Right lobe of liver (tissue), 4 donors: ENCODE measurements around the gene CYSTM1.

ENCODE experiments used
- CTCF ChIP-seq, 4 donors: fragments of 200-600 bp in 3 of 4; fragments of 450-650 bp in 1 of 4; IDR thresholded peaks; one replicate each; pipeline versions ENCODE4 v1.5.1 to v1.8.0; 2016 to 2022; ENCODE audit warnings: antibody characterized with exemption in 4 of 4, mild to moderate bottlenecking in 2 of 4
- POLR2A ChIP-seq: fragments of 450-650 bp; IDR thresholded peaks from one replicate; pipeline ENCODE4 v1.6.1; 2017; ENCODE audit warnings: antibody characterized with exemption, mild to moderate bottlenecking
- donor health status: DM: no; HTN: no; CAD: no.
- donor health status: DM: no; HTN: no; CAD: no.
- donor health status: DM: no; HTN: yes; CAD: no.

DNA sequence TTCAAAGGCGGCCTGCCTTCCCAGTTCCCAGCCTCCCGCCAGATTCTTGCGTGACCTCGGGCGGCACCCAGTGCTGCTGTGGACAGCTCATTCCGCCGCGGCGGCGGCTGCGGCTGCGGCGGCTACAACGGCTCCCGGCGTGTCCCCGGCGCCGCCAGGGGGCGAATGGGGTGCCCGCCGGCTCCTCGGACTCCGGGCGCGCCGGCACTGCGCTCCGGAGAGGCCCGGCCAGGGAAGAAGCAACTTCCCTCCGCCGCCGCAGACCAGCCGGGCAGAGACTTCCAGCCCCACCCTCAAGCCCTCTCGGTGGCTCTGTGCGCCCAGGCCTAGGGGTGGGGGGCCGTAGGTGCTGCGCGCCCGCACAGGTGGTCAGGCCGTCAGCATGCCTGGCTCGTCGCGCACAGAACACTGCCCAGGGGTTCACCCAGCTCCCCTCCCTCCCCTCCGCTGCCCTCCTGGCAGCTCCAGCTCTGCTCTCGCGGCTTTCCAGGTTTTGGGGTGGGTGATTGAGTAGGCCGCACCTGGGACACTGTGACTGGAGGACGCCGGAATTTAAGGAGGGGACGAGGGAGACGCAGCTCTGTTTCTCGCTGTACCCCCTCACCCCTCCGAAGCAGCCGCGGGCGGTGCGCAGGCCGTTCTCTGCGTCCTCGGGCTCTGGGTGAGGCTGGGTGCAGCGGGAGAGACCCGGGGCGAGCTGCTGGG is 29.0 kb upstream of the CYSTM1 start:
- TF ChIP-seq POLR2A (no peak), CTCF (IDR thresholded peaks at IDR 0.05) (peak; percentile 77 to 90 (median 82))
